ENCODE data around the gene PDIA4.

The PDIA4 gene

DNA sequence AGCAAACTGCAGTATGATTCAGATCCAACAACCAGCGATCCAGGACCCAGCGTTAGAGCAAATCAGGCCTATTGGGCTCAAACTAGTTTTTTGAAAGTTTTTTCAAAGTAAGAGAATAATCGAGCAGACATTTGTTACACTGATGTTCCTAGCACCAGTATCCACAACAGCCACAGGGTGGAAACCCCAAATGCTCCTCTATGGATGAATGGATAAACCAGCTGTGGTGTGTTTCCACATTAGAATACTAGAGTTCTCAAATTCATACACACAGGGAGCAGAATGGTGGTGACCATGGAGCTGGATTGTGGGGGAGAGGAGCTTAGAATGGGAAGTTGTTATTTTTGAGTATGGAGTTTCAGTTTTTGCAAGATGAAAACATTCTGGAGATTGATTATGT, 60.7 kb downstream of the PDIA4 start:
- no peak for DNase-seq (ENCODE audit: low spot score)

DNA sequence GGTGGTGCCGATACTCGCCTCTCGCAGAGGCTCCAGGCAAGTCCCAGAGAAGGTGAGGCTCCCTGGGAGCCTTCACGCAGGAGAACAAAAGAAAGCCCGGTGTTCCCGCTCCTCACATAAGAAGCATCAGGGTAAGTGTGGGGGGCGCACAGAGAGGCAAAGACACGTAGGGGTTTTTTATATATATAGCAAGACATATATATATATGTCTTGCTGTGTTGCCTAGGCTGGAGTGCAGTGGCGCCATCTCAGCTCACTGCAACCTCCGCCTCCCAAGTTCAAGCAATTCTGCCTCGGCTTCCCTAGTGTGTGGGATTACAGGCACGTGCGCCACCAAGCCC, 61.3 kb downstream of the PDIA4 start:
- DNase-seq (ENCODE audit: low spot score): no peak

DNA sequence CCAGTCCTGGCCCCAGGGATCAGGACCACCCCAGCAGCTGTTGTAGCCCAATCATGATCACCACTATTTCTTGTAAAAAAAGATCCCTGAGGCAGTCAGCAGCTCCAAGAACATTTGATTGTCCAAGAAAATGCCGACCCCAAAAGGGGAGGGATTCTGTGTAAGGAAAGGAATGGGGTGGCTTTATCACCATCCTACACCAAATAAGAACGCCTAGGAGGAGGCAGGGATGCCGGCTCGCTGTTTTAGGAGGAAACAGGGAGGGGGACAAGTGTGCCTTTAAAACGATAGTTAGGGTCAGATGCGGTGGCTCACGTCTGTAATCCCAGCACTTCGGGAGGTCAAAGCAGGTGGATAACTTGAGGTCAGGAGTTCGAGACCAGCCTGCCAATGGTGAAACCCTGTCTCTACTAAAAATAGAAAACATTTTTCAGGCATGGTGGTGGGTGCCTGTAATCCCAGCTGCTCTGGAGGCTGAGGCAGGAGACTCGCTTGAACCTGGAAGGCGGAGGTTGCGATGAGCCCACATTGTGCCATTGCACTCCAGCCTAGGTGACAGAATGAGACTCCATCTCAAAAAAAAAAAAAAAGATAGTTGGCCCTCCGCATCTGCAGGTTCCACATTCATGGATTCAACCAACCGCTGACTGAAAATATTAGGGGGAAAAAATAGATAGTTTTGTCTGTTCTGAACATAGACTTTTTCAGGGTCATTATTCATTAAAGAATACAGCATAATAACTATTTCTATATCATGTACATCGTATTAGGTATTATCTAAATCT, 63.6 kb downstream of the PDIA4 start:
- DNase-seq (ENCODE audit: low spot score): no peak

DNA sequence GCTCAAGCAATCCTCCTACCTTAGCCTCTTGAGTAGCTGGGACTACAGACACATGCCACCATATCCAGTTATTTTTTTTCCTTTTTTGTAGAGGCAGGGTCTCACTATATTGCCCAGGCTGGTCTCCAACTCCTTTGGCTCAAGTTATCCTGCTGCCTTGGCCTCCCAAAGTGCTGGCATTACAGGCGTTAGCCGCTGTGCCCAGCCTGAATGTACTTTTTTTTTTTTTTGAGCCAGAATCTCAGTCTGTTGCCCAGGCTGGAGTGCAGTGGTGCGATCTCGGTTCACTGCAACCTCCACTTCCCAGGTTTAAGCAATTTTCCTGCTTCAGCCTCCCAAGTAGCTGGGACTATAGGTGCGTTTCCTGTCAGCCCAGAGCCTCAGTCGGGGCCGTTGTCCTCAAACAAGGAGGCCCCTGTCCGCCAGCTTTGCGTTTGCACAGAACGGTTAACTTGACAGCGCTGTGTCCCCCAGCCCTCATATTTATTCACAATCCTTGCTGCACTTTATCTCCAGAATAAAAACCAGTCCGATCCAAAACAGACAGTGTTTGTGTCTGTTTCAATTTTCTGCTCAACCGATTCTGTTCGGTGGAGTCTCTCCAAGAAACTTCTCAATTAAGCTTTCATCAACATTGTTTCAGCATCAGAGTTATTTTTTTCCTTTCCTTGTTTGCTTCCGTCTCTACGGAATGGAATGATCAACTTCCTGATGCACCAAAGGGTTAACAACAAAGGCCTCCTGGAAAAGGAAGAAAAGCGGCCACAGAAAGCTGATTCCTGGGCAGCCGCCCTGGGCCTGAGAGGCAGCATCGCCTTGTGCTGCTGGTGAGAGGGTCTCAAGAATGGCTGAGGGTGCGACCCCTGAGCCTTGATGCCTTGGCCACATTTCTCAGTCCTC, 64.5 kb downstream of the PDIA4 start:
- no peak for DNase-seq (ENCODE audit: low spot score)

DNA sequence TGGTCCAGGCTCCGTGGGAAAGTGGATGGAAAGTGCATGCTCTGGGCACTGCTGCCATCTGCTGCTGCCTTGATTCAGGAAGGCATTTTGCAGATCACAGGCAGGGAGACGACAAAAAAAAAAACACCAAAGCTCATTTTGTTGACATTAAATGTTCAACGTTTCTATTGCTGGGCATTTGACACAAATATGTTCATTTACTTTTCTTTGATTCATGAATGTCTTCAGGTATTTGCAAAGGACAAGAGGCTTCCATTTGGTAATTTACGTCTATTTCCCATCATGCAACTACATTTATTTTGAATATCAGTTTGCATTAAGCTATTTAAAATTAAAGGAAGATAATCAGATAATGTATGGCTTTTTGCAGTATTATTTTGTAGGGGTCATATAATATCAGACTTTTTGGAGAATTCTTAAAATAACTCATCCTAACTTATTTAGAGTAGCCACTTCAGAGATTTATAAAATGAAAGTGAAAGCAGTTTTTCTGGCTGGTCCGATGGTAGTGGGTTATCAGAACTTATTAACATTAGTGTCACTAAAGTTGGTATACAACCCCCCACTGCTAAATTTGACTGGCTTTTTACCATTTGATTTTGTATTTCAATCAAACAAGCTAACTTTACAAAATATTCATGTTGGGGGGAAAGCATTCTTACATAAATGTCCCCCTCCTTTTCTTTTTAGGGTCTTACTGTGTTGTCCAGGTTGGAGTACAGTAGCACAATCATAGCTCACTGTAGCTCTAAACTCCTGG, 65.3 kb downstream of the PDIA4 start:
- DNase-seq (ENCODE audit: low spot score): peak; percentile 78

DNA sequence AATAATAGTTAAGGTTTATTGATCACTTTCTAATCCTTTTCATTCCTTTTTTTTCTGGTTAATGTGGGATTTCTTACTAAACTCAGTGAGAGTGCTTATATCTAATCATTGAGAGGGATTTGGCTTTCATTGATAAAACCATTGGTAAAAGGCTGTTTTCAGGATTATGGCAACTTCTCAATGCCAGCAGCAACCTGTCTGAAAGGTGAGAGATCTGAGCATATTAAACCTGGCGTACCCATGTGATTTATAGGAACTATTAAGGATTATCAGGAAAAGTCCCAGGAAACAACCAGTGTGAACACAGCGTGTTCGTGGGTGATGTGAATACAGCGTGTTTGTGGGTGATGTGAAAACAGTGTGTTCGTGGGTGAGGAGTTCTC, 65.9 kb downstream of the PDIA4 start:
- no peak for DNase-seq (ENCODE audit: low spot score)

DNA sequence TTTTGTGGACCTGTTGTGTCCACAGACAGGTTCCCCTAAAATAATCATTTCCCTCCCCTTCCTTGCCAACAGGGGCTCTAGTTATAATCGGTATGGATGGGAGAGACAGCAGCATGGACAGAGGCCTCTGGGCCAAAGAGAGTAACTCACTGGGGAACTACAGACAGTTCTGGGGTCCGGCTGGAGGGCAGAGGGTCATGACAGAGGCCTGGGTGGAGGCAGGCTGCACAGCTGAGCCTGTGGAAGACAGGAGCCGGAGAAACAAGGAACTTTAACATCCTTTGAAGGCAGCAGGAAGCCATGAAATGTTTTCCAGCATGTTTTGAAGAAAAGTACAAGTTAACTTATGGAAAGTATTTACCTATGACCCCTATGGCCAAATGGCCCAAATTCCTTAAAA, 68.6 kb downstream of the PDIA4 start:
- DNase-seq (ENCODE audit: low spot score): no peak

DNA sequence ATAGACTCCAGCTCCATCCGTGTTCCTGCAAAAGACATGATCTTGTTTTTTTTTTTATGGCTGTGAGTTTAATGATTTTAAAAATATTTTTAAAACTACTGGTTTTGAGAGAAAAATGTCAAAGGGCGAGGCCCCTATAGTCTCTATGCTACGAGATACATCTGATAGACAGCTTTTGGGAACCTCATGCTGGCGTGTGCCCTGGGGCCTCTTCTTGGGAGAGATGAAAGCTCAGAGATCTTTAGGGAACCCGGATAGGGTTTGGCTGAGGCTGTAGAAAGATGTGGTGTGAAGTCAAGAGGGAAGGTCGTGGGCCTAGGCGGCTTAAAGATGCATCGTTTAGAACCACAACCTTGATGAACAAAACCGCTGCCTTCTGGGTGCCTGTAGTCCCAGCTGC, 70.2 kb downstream of the PDIA4 start:
- no peak for DNase-seq (ENCODE audit: low spot score)

DNA sequence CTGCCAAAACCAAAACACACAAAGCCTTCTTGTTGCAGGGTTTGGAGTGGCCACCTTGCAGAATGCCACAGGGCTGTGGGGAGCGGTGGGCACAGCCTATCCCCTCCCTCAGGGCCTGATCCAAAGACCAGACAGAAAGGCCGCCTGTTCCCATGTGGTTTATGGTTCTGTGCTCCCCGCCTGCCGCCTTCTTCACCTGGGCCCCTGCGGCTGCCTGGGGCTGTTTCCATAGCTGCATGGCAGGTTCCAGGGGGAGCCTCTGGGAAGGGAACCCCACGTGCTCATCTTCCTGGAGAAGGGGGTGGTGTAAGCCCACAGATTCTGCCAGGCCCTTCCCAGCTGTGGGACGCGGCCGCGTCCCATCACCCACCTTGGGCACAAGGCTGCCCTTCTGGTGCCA, 73.5 kb downstream of the PDIA4 start:
- DNase-seq (ENCODE audit: low spot score): no peak

DNA sequence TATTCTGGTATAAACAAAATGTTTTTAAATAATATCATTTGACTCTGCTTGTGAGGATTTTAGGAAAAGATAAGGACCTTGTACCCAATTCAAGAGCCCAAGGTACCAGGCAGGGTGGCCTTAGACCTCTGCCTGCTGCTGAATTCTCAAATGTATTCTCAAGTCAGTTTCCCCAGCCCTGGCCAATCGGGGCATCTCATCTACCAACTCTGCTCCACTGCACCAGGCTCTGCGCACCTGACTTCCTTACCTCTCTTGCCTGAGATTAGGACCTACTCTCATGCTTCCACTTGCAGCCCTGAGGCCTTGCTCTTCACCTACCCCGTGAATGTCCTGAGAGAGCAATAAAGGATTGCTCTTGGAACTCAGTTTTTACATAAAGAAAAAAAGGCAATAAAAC, 74.6 kb downstream of the PDIA4 start:
- DNase-seq (ENCODE audit: low spot score): no peak
